ENCODE results near the gene DNAJC5.
"Not testable (repeated sequence)": the region's sequence is repeated elsewhere in the genome, so short reads cannot be mapped to it uniquely, and the experiment has no call there.

Gene DNAJC5

DNA sequence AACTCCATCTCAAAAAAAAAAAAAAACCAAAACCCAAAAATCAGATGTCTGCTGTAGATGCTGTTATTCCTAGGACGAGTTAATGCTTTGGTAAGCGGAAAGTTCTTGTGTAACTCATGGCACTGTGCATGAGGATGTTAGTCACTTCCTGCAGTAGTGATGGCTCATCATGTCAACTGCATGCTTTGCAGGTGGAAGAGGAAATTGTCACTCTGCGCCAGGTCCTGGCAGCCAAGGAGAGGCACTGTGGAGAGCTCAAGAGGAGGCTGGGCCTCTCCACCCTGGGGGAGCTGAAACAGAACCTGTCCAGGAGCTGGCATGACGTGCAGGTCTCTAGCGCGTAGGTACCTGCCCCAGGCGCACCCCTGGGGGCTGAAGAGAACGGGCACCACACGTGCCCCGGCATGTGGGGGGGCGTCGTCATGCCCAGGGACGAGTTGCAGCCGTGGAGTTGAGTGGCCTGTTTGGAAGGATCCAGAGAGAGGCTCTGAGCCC, 21.4 kb upstream of the DNAJC5 start:
- Histone ChIP-seq H3K4me3 (ENCODE audit: low read length) (no peak overlapping the region), H3K4me2 (ENCODE audit: low read length) (no peak overlapping the region), H3F3A (ENCODE audit: control insufficient read depth, insufficient read depth) (no peaks in the 10 kb centered on the region), H3K4me1 (ENCODE audit: control insufficient read depth, low read length) (no peaks in the 10 kb centered on the region), H3K9me3 (ENCODE audit: control insufficient read depth, insufficient read depth, low read length) (no peaks in the 10 kb centered on the region), H3K9me2 (replicated peaks; ENCODE audit: control insufficient read depth, low read length) (no peaks in the 10 kb centered on the region), H3K79me2 (ENCODE audit: control insufficient read depth, low read length) (peaks cover 22% of the 10 kb centered on the region), H3K36me3 (ENCODE audit: control insufficient read depth, low read length) (peaks cover 69% of the 10 kb centered on the region), H4K20me1 (ENCODE audit: control insufficient read depth, insufficient read depth, low read depth, low read length) (no peaks in the 10 kb centered on the region), H3K27ac (ENCODE audit: low read depth, low read length) (no peak overlapping the region), H3K27me3 (ENCODE audit: control insufficient read depth, low read length) (no peaks in the 10 kb centered on the region)
- TF ChIP-seq, protein P1, sequence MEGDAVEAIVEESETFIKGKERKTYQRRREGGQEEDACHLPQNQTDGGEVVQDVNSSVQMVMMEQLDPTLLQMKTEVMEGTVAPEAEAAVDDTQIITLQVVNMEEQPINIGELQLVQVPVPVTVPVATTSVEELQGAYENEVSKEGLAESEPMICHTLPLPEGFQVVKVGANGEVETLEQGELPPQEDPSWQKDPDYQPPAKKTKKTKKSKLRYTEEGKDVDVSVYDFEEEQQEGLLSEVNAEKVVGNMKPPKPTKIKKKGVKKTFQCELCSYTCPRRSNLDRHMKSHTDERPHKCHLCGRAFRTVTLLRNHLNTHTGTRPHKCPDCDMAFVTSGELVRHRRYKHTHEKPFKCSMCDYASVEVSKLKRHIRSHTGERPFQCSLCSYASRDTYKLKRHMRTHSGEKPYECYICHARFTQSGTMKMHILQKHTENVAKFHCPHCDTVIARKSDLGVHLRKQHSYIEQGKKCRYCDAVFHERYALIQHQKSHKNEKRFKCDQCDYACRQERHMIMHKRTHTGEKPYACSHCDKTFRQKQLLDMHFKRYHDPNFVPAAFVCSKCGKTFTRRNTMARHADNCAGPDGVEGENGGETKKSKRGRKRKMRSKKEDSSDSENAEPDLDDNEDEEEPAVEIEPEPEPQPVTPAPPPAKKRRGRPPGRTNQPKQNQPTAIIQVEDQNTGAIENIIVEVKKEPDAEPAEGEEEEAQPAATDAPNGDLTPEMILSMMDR (IDR thresholded peaks at IDR 0.05; ENCODE audit: low read depth, low read length, poor library complexity, severe bottlenecking): no peak
- no peak for TF ChIP-seq EZH2phosphoT487 (IDR thresholded peaks at IDR 0.05; ENCODE audit: borderline replicate concordance, low read length)

- H3K9me3 ChIP-seq (ENCODE audit: control insufficient read depth, insufficient read depth, low read length); H3K4me3 ChIP-seq (ENCODE audit: low read length); H3K27me3 ChIP-seq (ENCODE audit: control insufficient read depth, low read length); H3K27ac ChIP-seq (ENCODE audit: low read depth, low read length); H3F3A ChIP-seq (ENCODE audit: control insufficient read depth, insufficient read depth); H4K20me1 ChIP-seq (ENCODE audit: control insufficient read depth, insufficient read depth, low read depth, low read length); H3K4me1 ChIP-seq (ENCODE audit: control insufficient read depth, low read length); H3K9me2 ChIP-seq (replicated peaks; ENCODE audit: control insufficient read depth, low read length); H3K4me2 ChIP-seq (ENCODE audit: low read length): not testable (repeated sequence)
- Histone ChIP-seq H3K79me2 (ENCODE audit: control insufficient read depth, low read length) (peaks cover 19% of the 10 kb centered on the region), H3K36me3 (ENCODE audit: control insufficient read depth, low read length) (peaks cover 68% of the 10 kb centered on the region)
Measured at GRCh38 chr20:63874241-63874640, 20.7 kb upstream of the DNAJC5 start.

GRCh38 chr20:63876489-63877036, 18.4 kb upstream of the DNAJC5 start:
- H3K79me2 ChIP-seq (ENCODE audit: control insufficient read depth, low read length): peaks cover 19% of the 10 kb centered on the region
- no peaks in the 10 kb centered on the region for H3K4me1 ChIP-seq (ENCODE audit: control insufficient read depth, low read length)
- H3K4me3 ChIP-seq (ENCODE audit: low read length): no peak overlapping the region
- TF ChIP-seq, protein P1 (IDR thresholded peaks at IDR 0.05; ENCODE audit: low read depth, low read length, poor library complexity, severe bottlenecking): no peak
- TF ChIP-seq EZH2phosphoT487 (IDR thresholded peaks at IDR 0.05; ENCODE audit: borderline replicate concordance, low read length): no peak
- no peak overlapping the region for H3K4me2 ChIP-seq (ENCODE audit: low read length)
- H3K36me3 ChIP-seq (ENCODE audit: control insufficient read depth, low read length): peaks cover 57% of the 10 kb centered on the region
- H3F3A ChIP-seq (ENCODE audit: control insufficient read depth, insufficient read depth): no peaks in the 10 kb centered on the region
- 0 out of 2 replicates have a peak, but pooled peaks cover 3% of the 10 kb centered on the region for H3K9me3 ChIP-seq (ENCODE audit: control insufficient read depth, insufficient read depth, low read length)
- H3K27me3 ChIP-seq (ENCODE audit: control insufficient read depth, low read length): no peaks in the 10 kb centered on the region
- no peaks in the 10 kb centered on the region for H3K9me2 ChIP-seq (replicated peaks; ENCODE audit: control insufficient read depth, low read length)
- no peaks in the 10 kb centered on the region for H4K20me1 ChIP-seq (ENCODE audit: control insufficient read depth, insufficient read depth, low read depth, low read length)
- no peak overlapping the region for H3K27ac ChIP-seq (ENCODE audit: low read depth, low read length)

DNA sequence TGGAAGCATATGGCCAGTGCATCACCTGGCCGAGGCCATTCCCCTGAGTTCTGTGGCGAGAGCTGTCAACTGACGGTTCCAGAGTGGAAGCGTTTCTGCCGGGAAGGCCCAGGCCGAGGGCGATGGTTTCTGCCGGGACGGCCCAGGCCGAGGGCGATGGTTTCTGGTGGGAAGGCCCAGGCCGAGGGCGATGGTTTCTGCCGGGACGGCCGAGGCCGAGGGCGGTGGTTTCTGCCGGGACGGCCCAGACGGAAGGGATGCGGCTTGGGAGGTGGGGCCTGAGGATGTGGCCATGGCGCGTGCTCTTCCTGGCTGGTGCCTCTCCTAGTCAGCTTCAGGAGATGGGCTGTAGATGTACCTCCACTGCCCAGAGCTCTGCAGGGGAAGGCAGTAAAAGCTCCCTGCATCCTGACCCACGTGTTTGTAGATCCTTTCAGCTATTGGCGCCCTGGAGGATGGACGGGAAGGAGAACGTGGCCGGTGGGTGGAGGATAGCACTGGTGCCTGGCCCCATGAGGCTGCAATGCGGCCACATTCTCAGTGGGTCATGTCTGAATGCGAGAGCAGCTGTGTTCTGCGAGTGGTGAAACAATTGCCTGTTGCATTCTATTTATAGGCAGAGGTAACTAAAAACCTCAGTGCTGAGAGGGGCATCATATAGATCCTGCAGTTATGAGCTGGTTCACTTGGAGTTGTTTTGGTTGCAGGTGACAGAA, 17.0 kb upstream of the DNAJC5 start:
- Histone ChIP-seq H3K4me3 (ENCODE audit: low read length) (no peak overlapping the region), H3K36me3 (ENCODE audit: control insufficient read depth, low read length) (peaks cover 57% of the 10 kb centered on the region), H3K9me3 (ENCODE audit: control insufficient read depth, insufficient read depth, low read length) (0 out of 2 replicates have a peak, but pooled peaks cover 3% of the 10 kb centered on the region), H3K27me3 (ENCODE audit: control insufficient read depth, low read length) (no peaks in the 10 kb centered on the region), H3K4me2 (ENCODE audit: low read length) (no peak overlapping the region), H3K79me2 (ENCODE audit: control insufficient read depth, low read length) (peaks cover 19% of the 10 kb centered on the region), H3K9me2 (replicated peaks; ENCODE audit: control insufficient read depth, low read length) (no peaks in the 10 kb centered on the region), H3K4me1 (ENCODE audit: control insufficient read depth, low read length) (no peaks in the 10 kb centered on the region), H3F3A (ENCODE audit: control insufficient read depth, insufficient read depth) (no peaks in the 10 kb centered on the region), H4K20me1 (ENCODE audit: control insufficient read depth, insufficient read depth, low read depth, low read length) (no peaks in the 10 kb centered on the region), H3K27ac (ENCODE audit: low read depth, low read length) (no peak overlapping the region)
- TF ChIP-seq EZH2phosphoT487 (IDR thresholded peaks at IDR 0.05; ENCODE audit: borderline replicate concordance, low read length): no peak
- TF ChIP-seq, protein P1 (IDR thresholded peaks at IDR 0.05; ENCODE audit: low read depth, low read length, poor library complexity, severe bottlenecking): no peak

Measured in DOHH2 (cell line).